IPS-18a (cell line): ENCODE results near the gene IL17RC.

Source experiments
- H3K27ac ChIP-seq: one replicate; pipeline ENCODE4 v1.5.1; 2013; ENCODE audit warnings: low read length
- H3K27me3 ChIP-seq: one replicate; pipeline ENCODE4 v1.6.1; 2013; ENCODE audit warnings: mild to moderate bottlenecking, low read length; ENCODE audit not compliant: control insufficient read depth, insufficient read depth
- H3K36me3 ChIP-seq: one replicate; pipeline ENCODE4 v1.6.1; 2013; ENCODE audit warnings: low read depth, low read length; ENCODE audit not compliant: control insufficient read depth
- H3K4me1 ChIP-seq: one replicate; pipeline ENCODE4 v1.6.1; 2013; ENCODE audit warnings: low read depth, low read length; ENCODE audit not compliant: control insufficient read depth
- H3K4me3 ChIP-seq: one replicate; pipeline ENCODE4 v1.5.1; 2013; ENCODE audit warnings: low read length
- H3K9ac ChIP-seq: one replicate; pipeline ENCODE4 v1.6.1; 2013; ENCODE audit warnings: mild to moderate bottlenecking, low read length, moderate library complexity
- H3K9me3 ChIP-seq: one replicate; pipeline ENCODE4 v1.6.1; 2013; ENCODE audit warnings: low read depth, low read length; ENCODE audit not compliant: control insufficient read depth

The IL17RC gene

GRCh38 chr3:9978710-9979305 lies 61.9 kb downstream of the IL17RC start:
- no peak overlapping the region for H3K4me3 ChIP-seq
- H3K27ac ChIP-seq, result no peak overlapping the region
- peaks cover 24% of the 10 kb centered on the region for H3K36me3 ChIP-seq
- no peaks in the 10 kb centered on the region for H3K9me3 ChIP-seq
- H3K27me3 ChIP-seq, result no peaks in the 10 kb centered on the region
- no peak overlapping the region for H3K9ac ChIP-seq
- H3K4me1 ChIP-seq, result no peaks in the 10 kb centered on the region

GRCh38 chr3:9980251-9980650 lies 63.4 kb downstream of the IL17RC start:
- Histone ChIP-seq H3K9ac (no peak overlapping the region), H3K4me3 (no peak overlapping the region), H3K27ac (no peak overlapping the region), H3K9me3 (no peaks in the 10 kb centered on the region), H3K4me1 (no peaks in the 10 kb centered on the region), H3K36me3 (peaks cover 18% of the 10 kb centered on the region), H3K27me3 (no peaks in the 10 kb centered on the region)
